OCI-LY7 (cell line): Measurements from ENCODE around the gene CRYAB.
A peak's percentile ranks its signal among the peaks of the same experiment; 100 is the strongest.

ENCODE experiments used
- CTCF ChIP-seq: fragments of 200-600 bp; sonication (generic); conservative IDR thresholded peaks from 2 replicates; pipeline ENCODE4 v1.5.1; 2014; ENCODE audit warnings: mild to moderate bottlenecking, antibody characterized with exemption, low read length, moderate library complexity, mixed read lengths
- EZH2phosphoT487 ChIP-seq: fragments of 200-600 bp; sonication (generic); IDR thresholded peaks from 2 replicates; pipeline ENCODE4 v1.6.1; 2018; ENCODE audit warnings: low read depth, borderline replicate concordance, mild to moderate bottlenecking, mixed run types, antibody characterized with exemption, low read length, moderate library complexity, mixed read lengths

- TF ChIP-seq CTCF (peak; percentile 43; the same call in 1 of the 2 replicates), EZH2phosphoT487 (no peak)
Observed at GRCh38 chr11:111870886-111871692, 40.5 kb downstream of the CRYAB start, which contains the start of gene ALG9.
